WTC11 (cell line): Measurements from ENCODE around the gene SAMD1. TPM values are rescaled to one million over a fixed set of nuclear protein-coding genes. Genes with fewer than 3 reads are reported as not detected.

ENCODE experiments used
- ATAC-seq: fragments of 200-7000 bp; cut with Tn5 transposase; 2 replicates; pipeline ENCODE4 v1.10.0; 2021; ENCODE audit warnings: mild to moderate bottlenecking, moderate library complexity
- CTCF ChIA-PET: fragments of 300-600 bp; sonication (Branson Sonifier 250); formaldehyde crosslinking; loops from one replicate; lab custom pipeline; 2021; ENCODE audit warnings: antibody characterized with exemption; lab: Charles Lee
- POLR2A ChIA-PET: fragments of 350-600 bp; sonication (Branson Sonifier 250); formaldehyde crosslinking; loops from one replicate; lab custom pipeline; 2021; ENCODE audit warnings: antibody characterized with exemption; lab: Charles Lee
- DNase-seq: peaks from one replicate; pipeline ENCODE4 v3.0.0; 2021; ENCODE audit warnings: low spot score
- H3K27ac Mint-ChIP-seq: 2 replicates; pipeline ENCODE4 v1.8.0; 2021; ENCODE audit warnings: mixed read lengths
- H3K27me3 Mint-ChIP-seq: 2 replicates; pipeline ENCODE4 v1.8.0; 2021; ENCODE audit warnings: low read depth, mild to moderate bottlenecking, moderate library complexity, mixed read lengths
- H3K36me3 Mint-ChIP-seq: 2 replicates; pipeline ENCODE4 v1.8.0; 2021; ENCODE audit warnings: mixed read lengths
- H3K4me1 Mint-ChIP-seq: 2 replicates; pipeline ENCODE4 v1.8.0; 2022; ENCODE audit warnings: mixed read lengths
- H3K4me3 Mint-ChIP-seq: 2 replicates; pipeline ENCODE4 v1.8.0; 2021; ENCODE audit warnings: mild to moderate bottlenecking, moderate library complexity, mixed read lengths
- H3K9me3 Mint-ChIP-seq: 2 replicates; pipeline ENCODE4 v1.8.0; 2021; ENCODE audit warnings: mixed read lengths
- CREB1 ChIP-seq: sonication (generic); formaldehyde crosslinking; IDR thresholded peaks from 2 replicates; pipeline ENCODE4 v1.8.0; 2023; ENCODE audit warnings: mild to moderate bottlenecking, missing genetic modification reagents
- CREM ChIP-seq: sonication (generic); formaldehyde crosslinking; IDR thresholded peaks from 2 replicates; pipeline ENCODE4 v1.8.1; 2022; ENCODE audit warnings: mild to moderate bottlenecking, missing genetic modification reagents, moderate library complexity
- CTCF ChIP-seq: fragments of 200-600 bp; IDR thresholded peaks from 2 replicates; pipeline ENCODE4 v1.8.0; 2022; ENCODE audit warnings: antibody characterized with exemption
- ESRRA ChIP-seq: sonication (generic); formaldehyde crosslinking; IDR thresholded peaks from 2 replicates; pipeline ENCODE4 v1.8.1; 2022; ENCODE audit warnings: mild to moderate bottlenecking, missing genetic modification reagents, borderline replicate concordance
- FOXP1 ChIP-seq: sonication (generic); formaldehyde crosslinking; IDR thresholded peaks from 2 replicates; pipeline ENCODE4 v1.8.0; 2022; ENCODE audit warnings: missing genetic modification reagents, mild to moderate bottlenecking, moderate library complexity, borderline replicate concordance
- GABPB1 ChIP-seq: sonication (generic); formaldehyde crosslinking; IDR thresholded peaks from 2 replicates; pipeline ENCODE4 v1.8.1; 2023; ENCODE audit warnings: mild to moderate bottlenecking, missing genetic modification reagents
- GTF2I ChIP-seq: fragments of 250-450 bp; sonication (Bioruptor Pico); conservative IDR thresholded peaks from 2 replicates; pipeline ENCODE4 v1.4.0; 2021; ENCODE audit warnings: mild to moderate bottlenecking
- IRF2 ChIP-seq: sonication (generic); formaldehyde crosslinking; IDR thresholded peaks from 2 replicates; pipeline ENCODE4 v1.8.0; 2022; ENCODE audit warnings: low read depth, missing genetic modification reagents, borderline replicate concordance
- NR1H2 ChIP-seq: sonication (generic); formaldehyde crosslinking; IDR thresholded peaks from 2 replicates; pipeline ENCODE4 v1.9.0; 2021; ENCODE audit warnings: mild to moderate bottlenecking, moderate library complexity, missing genetic modification reagents
- NR2C2 ChIP-seq: sonication (generic); formaldehyde crosslinking; IDR thresholded peaks from 2 replicates; pipeline ENCODE4 v1.8.0; 2022; ENCODE audit warnings: mild to moderate bottlenecking, missing genetic modification reagents
- PRRX2 ChIP-seq: fragments of 250-450 bp; sonication (Bioruptor Pico); IDR thresholded peaks from 2 replicates; pipeline ENCODE4 v1.8.0; 2021; ENCODE audit warnings: mild to moderate bottlenecking
- TEAD4 ChIP-seq: sonication (generic); formaldehyde crosslinking; IDR thresholded peaks from 2 replicates; pipeline ENCODE4 v1.8.0; 2022; ENCODE audit warnings: mild to moderate bottlenecking, missing genetic modification reagents
- USF1 ChIP-seq: sonication (generic); formaldehyde crosslinking; IDR thresholded peaks from 2 replicates; pipeline ENCODE4 v1.8.0; 2022; ENCODE audit warnings: mild to moderate bottlenecking, missing genetic modification reagents
- USF2 ChIP-seq: sonication (generic); formaldehyde crosslinking; IDR thresholded peaks from 2 replicates; pipeline ENCODE4 v1.8.1; 2023; ENCODE audit warnings: mild to moderate bottlenecking, missing genetic modification reagents, moderate library complexity
- ZNF121 ChIP-seq: sonication (generic); formaldehyde crosslinking; IDR thresholded peaks from 2 replicates; pipeline ENCODE4 v1.8.0; 2023; ENCODE audit warnings: missing genetic modification reagents
- ZNF138 ChIP-seq: sonication (generic); formaldehyde crosslinking; conservative IDR thresholded peaks from 2 replicates; pipeline ENCODE4 v1.8.1; 2022; ENCODE audit warnings: mild to moderate bottlenecking, moderate library complexity, missing genetic modification reagents
- ZNF232 ChIP-seq: sonication (generic); formaldehyde crosslinking; IDR thresholded peaks from 2 replicates; pipeline ENCODE4 v1.8.0; 2022; ENCODE audit warnings: mild to moderate bottlenecking, missing genetic modification reagents
- ZNF396 ChIP-seq: fragments of 250-450 bp; sonication (Bioruptor Pico); IDR thresholded peaks from 2 replicates; pipeline ENCODE4 v1.8.0; 2021; ENCODE audit warnings: mild to moderate bottlenecking, moderate library complexity, borderline replicate concordance
- total RNA-seq: library from RNA; stranded (reverse); gene quantifications from 3 replicates; pipeline ENCODE4 v1.2.3, GENCODE V29; 2021

Gene SAMD1
- total RNA-seq, 1 experiment from 2014 or later: 116 TPM

DNA sequence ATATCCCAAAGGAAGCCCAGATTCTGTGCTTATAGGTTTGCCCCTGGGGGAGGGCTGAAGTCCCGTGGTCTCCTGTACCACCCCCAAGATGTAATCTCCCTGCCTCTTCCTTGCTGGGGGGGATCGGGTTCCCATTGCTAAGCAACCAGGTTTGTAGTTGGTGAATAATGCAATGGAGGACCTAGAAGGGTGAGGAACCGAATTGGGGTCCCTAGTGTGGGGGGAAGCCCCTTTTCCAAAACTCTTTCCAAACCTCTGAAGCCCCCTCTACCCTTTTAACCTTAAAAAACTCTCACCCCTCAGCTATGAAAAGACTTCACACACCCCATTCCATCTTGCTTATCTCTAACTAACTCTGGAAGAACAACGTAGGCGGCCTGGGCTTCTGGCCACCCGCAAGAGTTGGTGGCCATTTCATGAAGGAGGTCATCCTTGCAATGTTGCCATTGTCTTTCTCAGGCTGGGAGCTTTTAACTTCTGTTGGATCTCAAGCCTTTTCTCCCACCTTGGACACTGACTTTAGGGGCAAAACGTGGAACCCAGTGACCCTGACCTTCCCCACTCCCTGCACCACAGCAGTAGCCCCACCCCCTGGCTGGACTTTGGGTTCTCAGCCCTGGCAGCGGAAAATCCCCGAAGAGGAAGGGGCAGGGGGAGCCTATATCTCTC, 29.3 kb downstream of the SAMD1 start (continued):
- TF ChIP-seq ZNF138 (CRISPR knock-in tag): no peak

- ChIA-PET POLR2A (no interaction called here), CTCF (interaction anchor here (0.8 to 7.8 kb wide), 26 partner anchors 12 to 347 kb away, joined by 3 to 187 read pairs (median 6); partner anchors contain the start of genes ASF1B, CC2D1A, DCAF15 and IL27RA)
- DNase-seq (no peak), ATAC-seq (no peak)
- H3K4me1 Mint-ChIP-seq: peaks cover 16% of the 10 kb centered on the region
- H3K27ac Mint-ChIP-seq: no peak overlapping the region
- no peaks in the 10 kb centered on the region for H3K9me3 Mint-ChIP-seq
- H3K36me3 Mint-ChIP-seq: no peaks in the 10 kb centered on the region
- TF ChIP-seq ESRRA (CRISPR knock-in tag): no peak
- TF ChIP-seq ZNF396 (CRISPR knock-in tag): no peak
- TF ChIP-seq NR1H2 (CRISPR knock-in tag): no peak
- no peak for TF ChIP-seq USF1
- TF ChIP-seq GABPB1 (CRISPR knock-in tag): no peak
- no peak for TF ChIP-seq CREM (CRISPR knock-in tag)
- TF ChIP-seq NR2C2 (CRISPR knock-in tag): no peak
- no peak for TF ChIP-seq ZNF121 (CRISPR knock-in tag)
- H3K4me3 Mint-ChIP-seq: no peak overlapping the region
- H3K27me3 Mint-ChIP-seq: peaks cover 32% of the 10 kb centered on the region
Measured at GRCh38 chr19:14059652-14060155, 30.8 kb downstream of the SAMD1 start.

DNA sequence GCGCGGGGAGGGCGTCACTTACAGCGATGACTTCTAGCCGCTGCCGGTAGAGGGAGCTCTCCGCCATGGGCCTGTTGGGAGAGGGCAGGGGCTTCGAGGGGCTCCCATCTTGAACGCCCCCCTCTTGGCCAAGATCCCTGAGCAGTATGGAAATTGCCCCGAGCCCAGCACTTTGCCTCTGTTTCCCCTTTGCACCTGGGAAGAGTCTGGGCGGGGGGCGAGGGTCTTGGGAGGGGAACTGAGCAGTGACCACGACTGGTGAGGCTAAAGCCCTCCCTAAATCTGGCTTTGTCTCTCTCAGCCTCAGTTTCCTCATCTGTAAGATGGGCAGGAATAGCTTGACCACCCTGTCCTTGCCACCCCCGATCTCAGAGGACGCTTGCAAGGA, 31.5 kb downstream of the SAMD1 start:
- Mint-ChIP-seq H3K4me3 (peak overlapping the region; percentile 86), H3K27ac (no peak overlapping the region), H3K27me3 (peaks cover 32% of the 10 kb centered on the region), H3K36me3 (no peaks in the 10 kb centered on the region), H3K4me1 (peaks cover 16% of the 10 kb centered on the region), H3K9me3 (no peaks in the 10 kb centered on the region)
- ATAC-seq (peak; percentile 50), DNase-seq (peak; percentile 78)
- CTCF ChIA-PET: interaction anchor here (0.6 to 7.8 kb wide), 58 partner anchors 12 to 902 kb away, joined by 3 to 187 read pairs (median 4); partner anchors contain the start of genes ASF1B, C19orf67, CC2D1A and DCAF15
- TF ChIP-seq CTCF (peak; percentile 87), PRRX2 (CRISPR knock-in tag) (no peak), FOXP1 (CRISPR knock-in tag) (0 out of 2 replicates have a peak, but pooled peaks have one; percentile 22), GTF2I (CRISPR knock-in tag) (0 out of 2 replicates have a peak, but pooled peaks have one; percentile 47)
- POLR2A ChIA-PET: interaction anchor here (0.6 kb wide), 2 partner anchors 51 to 951 kb away, joined by 4 to 6 read pairs; no protein-coding TSS in a partner anchor

DNA sequence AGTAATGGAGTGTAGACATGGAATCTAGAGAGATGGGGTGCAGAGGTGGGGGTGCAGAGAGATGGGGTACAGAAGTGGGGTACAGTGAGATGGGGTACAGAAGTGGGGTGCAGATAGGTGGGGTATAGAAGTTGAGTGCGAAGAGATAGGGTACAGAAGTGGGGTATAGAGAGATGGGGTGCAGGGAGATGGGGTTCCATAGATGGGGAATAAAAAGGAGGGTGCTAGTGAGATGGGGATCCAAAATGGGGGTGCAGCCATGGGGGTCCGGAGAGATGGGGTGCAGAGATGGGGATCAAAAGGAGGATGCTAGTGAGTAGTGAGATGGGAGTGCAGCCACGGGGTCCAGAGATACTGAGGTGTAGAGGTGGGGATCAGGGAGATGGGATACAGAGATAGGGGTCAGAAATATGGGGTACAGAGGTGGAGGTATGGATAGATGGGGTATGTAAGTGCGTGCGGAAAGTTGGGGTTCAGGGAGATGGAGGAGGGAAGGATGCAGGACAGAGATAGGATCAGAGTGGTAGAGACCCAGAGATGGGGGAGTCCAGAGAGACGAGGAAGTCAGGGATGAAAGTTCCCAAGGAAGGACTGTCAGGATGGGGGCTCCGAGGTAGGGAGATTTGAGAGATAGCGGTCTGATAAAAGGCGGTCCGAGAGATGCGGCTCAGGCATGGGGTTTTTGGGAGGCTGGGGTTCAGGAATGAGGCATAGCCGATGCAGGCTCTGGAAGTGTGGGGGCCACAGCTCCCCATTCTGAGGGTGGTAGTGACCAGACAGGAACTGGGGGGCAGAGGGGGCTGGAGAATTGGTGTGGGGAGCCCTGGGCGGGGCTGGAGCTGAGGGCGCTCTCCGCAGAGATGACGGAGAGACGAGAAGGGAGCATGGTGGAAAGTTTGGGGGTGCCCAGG, 32.1 kb downstream of the SAMD1 start:
- H3K27me3 Mint-ChIP-seq: peaks cover 32% of the 10 kb centered on the region
- DNase-seq (no peak), ATAC-seq (no peak)
- peak overlapping the region; percentile 86 for H3K4me3 Mint-ChIP-seq
- no peaks in the 10 kb centered on the region for H3K9me3 Mint-ChIP-seq
- H3K27ac Mint-ChIP-seq: no peak overlapping the region
- H3K4me1 Mint-ChIP-seq: peaks cover 16% of the 10 kb centered on the region
- ChIA-PET CTCF (interaction anchor here (0.6 to 7.8 kb wide), 66 partner anchors 12 to 901 kb away, joined by 3 to 187 read pairs (median 4); partner anchors contain the start of genes ASF1B, C19orf67, CC2D1A and DCAF15), POLR2A (interaction anchor here (0.6 kb wide), 2 partner anchors 50 to 950 kb away, joined by 4 to 6 read pairs; no protein-coding TSS in a partner anchor)
- H3K36me3 Mint-ChIP-seq: no peaks in the 10 kb centered on the region
- TF ChIP-seq NR2C2 (CRISPR knock-in tag) (no peak), IRF2 (CRISPR knock-in tag) (no peak), PRRX2 (CRISPR knock-in tag) (no peak), ESRRA (CRISPR knock-in tag) (no peak), ZNF232 (CRISPR knock-in tag) (no peak), CREB1 (CRISPR knock-in tag) (no peak), TEAD4 (no peak), USF2 (CRISPR knock-in tag) (no peak)
